Adrenal gland (tissue), 12 donors: ENCODE measurements around the gene MED27. TPM values are rescaled to one million over a fixed set of nuclear protein-coding genes. Genes with fewer than 3 reads are reported as not detected.

Experiments
- DNase-seq, 7 donors: peaks; one replicate each; pipeline ENCODE4 v3.0.0-alpha.2; 2019 to 2020
- H3K27ac ChIP-seq, 5 donors: fragments of 200-600 bp; sonication (generic) in 4 of 5; 1 replicate in 3 of 5; 2 replicates in 2 of 5; pipeline versions ENCODE4 v1.5.1 to v1.8.0; 2016 to 2020; ENCODE audit warnings: mild to moderate bottlenecking in 1 of 5
- H3K27me3 ChIP-seq: fragments of 200-600 bp; 2 replicates; pipeline ENCODE4 v1.8.0; 2021
- H3K36me3 ChIP-seq, 2 donors: fragments of 200-600 bp; replicated peaks in 1 of 2; 1 replicate in 1 of 2; 2 replicates in 1 of 2; pipeline versions ENCODE4 v1.5.1 to v1.8.0; 2018 to 2022
- H3K4me1 ChIP-seq, 2 donors: fragments of 200-600 bp; replicated peaks in 1 of 2; 1 replicate in 1 of 2; 2 replicates in 1 of 2; pipeline versions ENCODE4 v1.5.1 to v1.8.0; 2018 to 2021
- H3K4me3 ChIP-seq, 4 donors: fragments of 200-600 bp; sonication (generic) in 3 of 4; one replicate each; pipeline ENCODE4 v1.5.1; 2016 to 2018
- H3K9me3 ChIP-seq, 3 donors: fragments of 200-600 bp; sonication (generic) in 1 of 3; replicated peaks in 1 of 3; 1 replicate in 2 of 3; 2 replicates in 1 of 3; pipeline versions ENCODE4 v1.5.1 to v1.8.0; 2016 to 2021
- POLR2A ChIP-seq, 2 donors: fragments of 450-650 bp; IDR thresholded peaks; one replicate each; pipeline ENCODE4 v1.6.1; 2017; ENCODE audit warnings: antibody characterized with exemption in 2 of 2, mild to moderate bottlenecking in 2 of 2, moderate library complexity in 1 of 2
- WGBS, 4 donors: extraction: QIAGEN DNeasy Blood & Tissue Kit in 2 of 4; methylation state at CpG; one replicate each; pipeline versions ENCODE4 v1.1.5 to v1.1.7; 2013 to 2017; 5-methylcytosine and 5-hydroxymethylcytosine counted together
- intact Hi-C, 2 donors: fragments of 100-400 bp; cut with DNase I; formaldehyde crosslinking; loops; one replicate each; pipeline versions ENCODE4 v1.14.1 to v1.15.0; 2022 to 2023
- polyA plus RNA-seq, 3 donors: library from polyadenylated mRNA; stranded (reverse); fragments of 200-250 nt in 2 of 3; fragments of 350-450 nt in 1 of 3; fragmentation: Illumina TruSeq in 1 of 3; extraction: RNeasy Lipid Tissue Mini Kit (QIAGEN cat#74804) in 1 of 3; gene quantifications; one replicate each; pipeline ENCODE4 v1.2.3, GENCODE V29; 2013 to 2014
- total RNA-seq, 9 donors: library from RNA; depleted of rRNA in 4 of 9; stranded (reverse); fragments of >200 nt in 4 of 9; fragments of 120-200 nt in 1 of 9; fragmentation: NEBNext Ultra II Directional in 1 of 9; extraction: Animal tissue kit (Norgen Biotek cat#: 25700) in 1 of 9; gene quantifications; one replicate each; pipeline versions ENCODE4 v1.1.0 to v1.2.4, GENCODE V29; 2013 to 2023
- TF ChIP-seq, protein P1 (sequence below), 6 experiments: fragments of 450-650 bp in 4 of 6; fragments of 200-600 bp in 2 of 6; sonication (generic) in 1 of 6; IDR thresholded peaks; 1 replicate in 5 of 6; 2 replicates in 1 of 6; pipeline versions ENCODE4 v1.5.1 to v1.8.0; 2016 to 2021; ENCODE audit warnings: antibody characterized with exemption in 6 of 6, mild to moderate bottlenecking in 2 of 6, moderate library complexity in 1 of 6
- donor health status: healthy with polysubstance abuse.
- donor health status: Bipolar disorder and iron deficiency.
- donor health status: DM: yes; HTN: yes; CAD: no.
- donor health status: DM: no; HTN: no; CAD: no.
- donor health status: DM: no; HTN: no; CAD: no.
- donor health status: DM: yes; HTN: yes; CAD: no.

Gene MED27
- total and polyA plus RNA-seq, 12 donors: 12.2 to 37.4 (median 15.9) TPM

DNA sequence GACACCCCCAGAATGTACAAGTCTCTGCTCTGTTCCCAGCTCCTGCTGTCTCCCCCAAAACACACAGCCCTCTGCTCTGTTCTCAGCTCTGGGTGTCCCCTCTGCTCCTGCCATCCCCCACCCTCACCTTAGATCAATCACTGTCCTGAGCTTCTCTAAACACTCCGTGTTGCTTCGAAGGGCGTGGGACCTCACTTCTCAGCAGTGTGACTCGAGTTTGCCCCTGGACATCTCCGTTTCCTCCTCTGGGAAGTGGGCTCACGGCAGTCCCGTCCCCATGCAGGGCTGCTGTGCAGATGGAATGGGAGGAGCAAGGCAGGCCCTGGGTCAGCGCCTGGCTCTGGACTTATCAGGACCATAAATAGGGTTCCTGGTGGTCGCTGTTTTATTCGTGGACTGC is 241.8 kb downstream of the MED27 start:
- no peak for DNase-seq
- intact Hi-C loops: no loop called here
- Histone ChIP-seq H3K4me1 (no peaks in the 10 kb centered on the region), H3K4me3 (no peak overlapping the region), H3K36me3 (no peaks in the 10 kb centered on the region), H3K9me3 (no peaks in the 10 kb centered on the region), H3K27me3 (no peaks in the 10 kb centered on the region), H3K27ac (no peak overlapping the region)
- TF ChIP-seq, protein P1, sequence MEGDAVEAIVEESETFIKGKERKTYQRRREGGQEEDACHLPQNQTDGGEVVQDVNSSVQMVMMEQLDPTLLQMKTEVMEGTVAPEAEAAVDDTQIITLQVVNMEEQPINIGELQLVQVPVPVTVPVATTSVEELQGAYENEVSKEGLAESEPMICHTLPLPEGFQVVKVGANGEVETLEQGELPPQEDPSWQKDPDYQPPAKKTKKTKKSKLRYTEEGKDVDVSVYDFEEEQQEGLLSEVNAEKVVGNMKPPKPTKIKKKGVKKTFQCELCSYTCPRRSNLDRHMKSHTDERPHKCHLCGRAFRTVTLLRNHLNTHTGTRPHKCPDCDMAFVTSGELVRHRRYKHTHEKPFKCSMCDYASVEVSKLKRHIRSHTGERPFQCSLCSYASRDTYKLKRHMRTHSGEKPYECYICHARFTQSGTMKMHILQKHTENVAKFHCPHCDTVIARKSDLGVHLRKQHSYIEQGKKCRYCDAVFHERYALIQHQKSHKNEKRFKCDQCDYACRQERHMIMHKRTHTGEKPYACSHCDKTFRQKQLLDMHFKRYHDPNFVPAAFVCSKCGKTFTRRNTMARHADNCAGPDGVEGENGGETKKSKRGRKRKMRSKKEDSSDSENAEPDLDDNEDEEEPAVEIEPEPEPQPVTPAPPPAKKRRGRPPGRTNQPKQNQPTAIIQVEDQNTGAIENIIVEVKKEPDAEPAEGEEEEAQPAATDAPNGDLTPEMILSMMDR (IDR thresholded peaks at IDR 0.05): no peak
- TF ChIP-seq POLR2A (IDR thresholded peaks at IDR 0.05): no peak
- WGBS, 4 donors: 41 to 51% (median 47%) methylated on average over 9 to 10 of the region's 10 CpGs

DNA sequence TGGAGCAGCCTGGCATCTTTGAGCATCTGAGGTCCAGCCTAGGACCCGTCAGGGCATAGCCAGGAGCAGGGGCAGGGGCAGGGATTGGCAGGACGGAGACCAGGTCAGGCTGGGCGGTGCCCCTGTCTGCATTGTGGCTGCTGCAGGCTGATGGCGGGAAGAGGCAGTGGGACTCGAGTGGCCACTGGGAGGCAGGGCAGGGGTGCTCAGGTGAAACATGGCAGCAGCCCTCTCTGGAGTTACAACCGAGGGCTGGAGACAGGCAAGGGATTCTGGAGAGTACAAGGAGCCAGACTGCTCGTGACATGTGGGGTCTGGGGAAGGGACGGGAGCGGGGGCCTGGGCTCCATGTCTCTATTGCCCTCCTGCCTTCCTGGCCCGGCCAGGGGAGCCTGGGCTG is 242.4 kb downstream of the MED27 start:
- no peak overlapping the region for H3K27ac ChIP-seq
- TF ChIP-seq, protein P1 (IDR thresholded peaks at IDR 0.05): peak in 5 of 6 experiments; percentile 34 to 48 (median 35)
- TF ChIP-seq POLR2A (IDR thresholded peaks at IDR 0.05): no peak
- 40 to 61% (median 54%) methylated on average over 5 to 10 of the region's 10 CpGs for WGBS, 4 donors
- DNase-seq: peak in 6 of 7 donors; percentile 27 to 69 (median 44)
- H3K36me3 ChIP-seq: no peaks in the 10 kb centered on the region
- no peaks in the 10 kb centered on the region for H3K27me3 ChIP-seq
- no peaks in the 10 kb centered on the region for H3K4me1 ChIP-seq
- H3K4me3 ChIP-seq: no peak overlapping the region
- intact Hi-C loops: no loop called here
- no peaks in the 10 kb centered on the region for H3K9me3 ChIP-seq

DNA sequence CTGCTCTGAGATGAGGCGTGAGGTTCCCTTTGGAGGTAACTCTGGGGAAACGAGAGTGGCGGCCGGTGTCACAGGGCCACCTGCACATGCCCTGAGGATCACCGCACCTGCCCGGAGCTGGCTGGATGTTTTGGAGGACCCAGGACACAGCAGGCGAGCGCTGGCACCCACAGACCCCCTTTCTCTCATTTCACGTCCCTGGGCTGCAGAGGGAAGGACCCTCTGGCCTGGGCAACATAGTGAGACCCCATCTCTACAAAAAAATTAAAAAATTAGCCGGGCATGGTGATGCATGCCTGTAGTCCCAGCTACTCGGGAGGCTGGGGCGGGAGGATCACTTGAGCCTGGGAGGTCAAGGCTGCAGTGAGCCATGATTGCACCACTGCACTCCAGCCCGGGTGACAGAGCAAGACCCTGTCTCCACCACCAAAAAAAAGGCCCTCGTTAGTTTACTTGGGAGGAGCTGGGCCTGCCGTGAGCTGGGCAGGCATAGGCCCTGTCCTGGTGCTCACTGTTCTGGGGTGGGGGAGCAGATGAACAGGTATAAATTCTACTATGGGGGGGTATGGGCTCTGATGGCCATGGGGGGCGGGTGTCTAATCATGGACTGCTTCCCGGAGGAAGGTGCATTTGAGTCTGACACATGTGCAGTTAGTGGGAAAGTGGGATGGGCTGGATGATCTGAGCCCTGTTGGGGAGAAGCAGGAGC is 242.9 kb downstream of the MED27 start:
- DNase-seq: no peak
- Histone ChIP-seq H3K27ac (no peak overlapping the region), H3K36me3 (no peaks in the 10 kb centered on the region), H3K9me3 (no peaks in the 10 kb centered on the region), H3K4me3 (no peak overlapping the region), H3K4me1 (no peaks in the 10 kb centered on the region), H3K27me3 (no peaks in the 10 kb centered on the region)
- TF ChIP-seq, protein P1 (IDR thresholded peaks at IDR 0.05): no peak
- TF ChIP-seq POLR2A (IDR thresholded peaks at IDR 0.05): no peak
- WGBS, 4 donors: 74 to 87% (median 86%) methylated on average over 8 to 17 of the region's 17 CpGs
- intact Hi-C loops: no loop called here

DNA sequence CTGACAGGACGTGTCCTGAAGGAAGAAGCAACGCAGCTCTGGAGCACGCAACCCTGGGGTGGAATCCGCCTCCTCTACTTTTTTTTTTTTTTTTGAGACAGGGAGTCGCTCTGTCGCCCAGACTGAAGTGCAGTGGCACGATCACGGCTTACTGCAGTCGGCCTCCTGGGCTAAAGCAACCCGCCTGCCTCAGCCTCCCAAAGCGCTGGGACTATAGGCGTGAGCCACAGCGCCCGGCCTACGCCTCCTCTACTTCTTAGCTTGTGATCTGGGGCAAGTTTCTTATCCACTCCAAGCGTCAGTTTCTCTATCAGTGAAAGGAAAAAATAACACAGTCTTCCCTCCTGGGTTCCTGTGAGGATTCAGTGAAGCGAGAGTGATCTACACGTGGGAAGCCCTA is 243.6 kb downstream of the MED27 start:
- Histone ChIP-seq H3K27me3 (no peaks in the 10 kb centered on the region), H3K36me3 (no peaks in the 10 kb centered on the region), H3K4me3 (no peak overlapping the region), H3K4me1 (no peaks in the 10 kb centered on the region), H3K9me3 (no peaks in the 10 kb centered on the region), H3K27ac (no peak overlapping the region)
- intact Hi-C loops: no loop called here
- DNase-seq: no peak
- 80 to 87% (median 84%) methylated on average over 18 of the region's 18 CpGs for WGBS, 4 donors
- TF ChIP-seq POLR2A (IDR thresholded peaks at IDR 0.05): no peak
- TF ChIP-seq, protein P1 (IDR thresholded peaks at IDR 0.05): no peak
